Right hindlimb (tissue), 1 donor: ENCODE results near the gene C10orf90.

Source experiments
- DNase-seq: peaks from one replicate; pipeline ENCODE4 v3.0.0-alpha.2; 2018

Gene C10orf90

DNA sequence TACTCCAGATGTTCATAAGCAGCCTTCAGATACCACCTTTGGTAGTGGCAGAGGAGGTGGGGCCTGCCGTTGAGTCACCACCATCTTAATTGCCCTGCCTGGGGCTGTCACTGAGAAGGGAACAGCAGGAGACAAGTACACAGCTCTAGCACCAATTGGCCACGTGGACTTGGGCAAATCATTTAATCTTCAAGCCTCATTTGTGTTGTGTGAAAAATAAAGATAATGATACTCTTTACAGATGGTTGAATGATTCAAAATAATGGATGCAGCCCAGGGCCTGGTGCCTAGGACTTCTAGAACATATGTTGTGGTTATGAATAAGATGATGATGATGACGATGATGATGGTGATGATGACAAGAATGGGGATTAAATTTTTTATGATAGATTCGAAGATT lies 170.3 kb downstream of the C10orf90 start:
- no peak for DNase-seq

DNA sequence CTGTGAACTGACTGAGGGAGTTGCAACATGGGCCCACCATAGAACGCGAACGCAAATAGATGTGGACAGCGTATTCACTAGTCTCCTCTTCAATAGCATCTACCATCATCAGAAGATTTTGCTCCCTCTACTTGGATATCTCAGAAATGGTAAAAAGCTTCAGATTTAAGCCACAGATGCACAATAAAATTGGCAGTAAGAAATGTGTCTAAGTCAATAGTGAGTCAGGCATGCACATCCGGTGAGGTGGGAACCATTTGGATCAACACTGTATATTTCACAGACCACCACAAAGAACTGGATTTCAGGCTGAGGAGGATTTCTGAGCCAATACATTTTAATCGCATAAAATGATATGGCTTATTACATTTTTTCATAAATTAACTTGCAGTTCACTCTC lies 170.7 kb downstream of the C10orf90 start:
- DNase-seq = no peak

DNA sequence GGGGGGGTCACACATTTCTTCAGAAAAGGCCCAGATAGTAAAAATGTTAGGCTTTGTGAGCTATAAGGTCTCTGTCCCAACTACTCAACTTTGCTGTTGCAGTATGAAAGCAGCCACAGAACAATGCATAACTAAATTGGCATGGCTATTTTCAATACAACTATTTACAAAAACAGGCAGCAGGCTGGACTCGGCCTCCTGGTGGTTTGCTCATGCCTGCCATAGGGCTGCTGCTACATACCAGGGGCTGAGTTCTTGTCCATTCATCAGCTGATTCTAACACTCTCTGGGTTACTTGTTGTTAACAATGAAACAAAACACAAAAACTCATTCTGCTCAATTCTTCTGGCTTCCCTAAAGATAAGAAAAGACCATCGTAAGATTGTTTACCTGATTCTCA lies 172.8 kb downstream of the C10orf90 start:
- DNase-seq = no peak

DNA sequence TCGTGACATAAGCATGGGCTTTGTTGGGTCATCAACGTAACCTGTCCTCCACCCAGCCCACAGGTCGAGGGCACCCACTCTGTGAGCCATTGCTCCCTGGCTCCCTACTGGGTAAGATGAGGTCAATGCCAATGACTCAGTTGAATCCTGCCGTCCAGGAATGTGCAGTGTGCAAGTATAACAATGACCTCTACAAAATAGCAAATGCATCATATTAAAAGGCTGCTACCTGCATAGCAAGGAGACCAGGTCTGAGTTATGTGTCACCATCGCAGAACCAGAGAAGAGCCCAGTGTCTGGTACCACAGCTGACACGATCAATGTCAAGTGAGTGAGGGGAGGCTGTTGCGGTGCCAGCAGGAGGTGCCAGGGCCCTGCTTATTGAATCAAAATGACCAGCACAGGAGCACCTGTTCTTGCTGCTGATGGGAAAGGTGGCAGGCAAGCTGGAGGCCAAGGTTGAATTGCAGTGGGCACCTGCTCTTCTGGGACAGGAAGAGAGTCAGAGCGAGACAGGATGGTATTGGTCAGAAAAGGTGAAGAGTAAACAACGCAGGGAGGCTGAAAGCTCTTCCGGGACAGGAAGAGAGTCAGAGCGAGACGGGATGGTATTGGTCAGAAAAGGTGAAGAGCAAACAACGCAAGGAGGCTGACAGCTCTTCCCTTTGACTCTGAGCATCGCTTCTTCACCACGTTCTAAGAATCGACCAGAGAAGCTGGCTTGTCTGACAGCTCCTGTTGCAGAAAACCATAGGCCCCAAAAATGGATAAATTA lies 173.5 kb downstream of the C10orf90 start:
- no peak for DNase-seq

DNA sequence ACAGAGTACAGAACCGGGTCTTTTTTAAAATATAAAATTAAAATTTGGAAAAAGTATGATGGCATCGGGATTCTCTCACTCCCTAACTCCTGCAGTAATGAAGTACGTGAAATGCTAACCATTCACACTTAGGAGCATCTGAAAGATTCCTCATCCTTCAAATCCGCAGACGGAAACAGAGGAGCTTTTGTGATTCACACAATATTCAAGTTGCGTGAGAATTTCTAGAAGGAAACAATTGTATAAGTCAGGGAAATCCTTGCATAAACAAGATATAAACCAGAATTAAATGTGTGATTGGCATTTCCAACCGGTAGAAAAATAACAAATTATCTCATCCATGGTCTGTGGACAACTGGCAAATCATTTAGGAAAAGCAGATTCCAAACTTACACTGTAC lies 179.0 kb downstream of the C10orf90 start:
- no peak for DNase-seq

DNA sequence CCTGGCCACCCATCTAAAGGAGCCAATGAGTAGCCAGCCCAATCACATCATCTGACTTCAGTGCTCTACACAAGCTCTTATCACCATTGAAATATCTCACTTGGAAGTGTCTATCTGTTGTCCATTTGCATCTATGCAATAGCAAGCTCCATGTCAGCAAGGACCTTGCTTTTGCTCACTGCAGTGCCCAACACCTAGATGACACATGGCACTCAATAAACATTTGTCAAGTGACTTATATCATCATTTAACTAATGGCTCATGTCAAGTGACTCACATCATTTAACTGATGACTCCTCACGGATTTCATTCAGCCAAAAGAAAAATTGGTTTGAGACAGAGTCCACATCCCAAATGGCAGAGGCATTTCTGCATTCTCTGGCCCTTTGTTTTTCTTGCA lies 189.3 kb downstream of the C10orf90 start:
- DNase-seq = no peak

DNA sequence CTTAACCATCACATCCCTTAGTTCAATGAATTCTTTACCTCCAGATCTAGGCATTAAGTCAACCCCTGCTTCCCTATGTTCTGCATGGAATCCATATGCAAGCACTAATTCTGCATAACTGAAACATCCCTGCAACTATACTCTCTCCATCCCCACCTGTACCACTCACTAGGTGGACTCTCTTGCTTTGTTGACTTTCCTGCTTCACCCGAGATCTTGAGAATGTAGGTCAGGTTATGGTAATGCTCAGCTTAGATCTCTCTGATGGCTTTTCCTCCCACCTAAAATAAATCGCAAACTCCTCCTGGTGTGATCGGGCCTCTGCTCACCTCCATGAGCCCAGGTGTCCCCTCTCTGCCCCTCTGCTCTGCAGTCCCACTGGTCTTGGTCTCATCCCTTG lies 189.8 kb downstream of the C10orf90 start:
- DNase-seq = no peak

DNA sequence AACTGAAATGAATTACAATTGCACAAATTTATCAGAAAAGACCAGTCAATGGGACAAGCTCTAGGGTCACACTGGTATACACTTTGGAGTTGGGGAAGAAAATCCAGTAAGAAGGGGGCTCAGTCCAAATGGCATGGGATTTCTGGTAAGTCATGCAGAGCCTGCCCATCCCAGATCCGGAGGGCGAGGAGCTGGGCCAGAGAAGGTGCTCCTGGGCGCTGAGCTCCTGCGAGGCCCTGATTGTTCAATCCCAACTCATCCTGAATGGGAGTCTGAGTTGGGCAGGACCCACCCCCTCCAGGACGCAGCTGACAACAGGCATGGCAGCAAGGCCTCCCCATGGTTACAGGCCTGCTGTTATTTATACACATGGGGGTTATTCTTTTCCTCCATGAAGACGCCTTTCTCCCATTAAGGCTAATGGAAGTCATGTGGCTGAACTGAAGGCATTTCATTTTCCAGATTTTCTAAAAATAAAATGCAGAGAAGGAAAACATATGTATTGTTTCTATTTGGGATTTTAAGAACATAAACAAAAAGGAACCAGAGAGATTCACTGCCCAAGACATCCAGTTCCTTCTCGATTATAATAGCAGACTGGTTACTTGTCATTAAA lies 191.1 kb downstream of the C10orf90 start:
- no peak for DNase-seq

DNA sequence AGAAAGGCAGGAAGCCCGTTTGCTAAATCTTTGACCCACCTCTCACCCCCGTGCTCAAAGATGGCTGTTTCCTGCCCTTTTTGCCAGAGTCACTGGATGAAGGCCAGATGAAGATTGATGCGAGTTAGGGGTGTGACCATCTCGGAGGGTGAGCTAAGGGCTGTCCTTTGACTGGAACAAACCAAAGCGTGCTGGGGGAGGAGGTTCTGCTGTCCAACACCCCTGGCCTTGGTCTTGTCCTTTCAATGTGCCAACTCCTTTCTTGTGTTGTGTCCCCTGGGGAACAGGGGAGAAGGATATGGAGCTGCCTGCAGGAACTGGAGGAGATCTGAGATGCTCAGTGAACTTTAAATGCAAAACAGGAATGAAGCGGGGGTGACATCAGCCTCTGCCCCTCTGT lies 191.9 kb downstream of the C10orf90 start:
- DNase-seq = no peak

DNA sequence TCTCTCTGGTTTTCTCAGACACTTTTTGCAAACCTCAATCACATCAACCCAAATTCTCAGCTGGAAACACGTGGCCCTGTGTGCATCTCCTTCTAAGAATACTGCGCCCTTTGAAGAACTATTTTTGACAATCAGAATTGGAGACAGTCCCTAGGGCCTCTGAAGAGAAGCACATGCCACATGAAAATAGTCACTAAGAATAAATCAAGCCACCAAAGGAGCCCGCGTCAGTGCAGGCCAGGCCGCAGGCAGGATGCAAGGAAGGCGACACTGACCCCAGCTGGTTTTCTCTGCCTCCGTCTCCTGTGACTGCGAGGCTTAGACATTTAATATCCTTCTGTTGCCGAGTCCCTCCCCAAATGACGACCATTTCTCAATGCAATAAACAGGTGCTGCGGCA lies 194.2 kb downstream of the C10orf90 start:
- DNase-seq = peak; percentile 81

DNA sequence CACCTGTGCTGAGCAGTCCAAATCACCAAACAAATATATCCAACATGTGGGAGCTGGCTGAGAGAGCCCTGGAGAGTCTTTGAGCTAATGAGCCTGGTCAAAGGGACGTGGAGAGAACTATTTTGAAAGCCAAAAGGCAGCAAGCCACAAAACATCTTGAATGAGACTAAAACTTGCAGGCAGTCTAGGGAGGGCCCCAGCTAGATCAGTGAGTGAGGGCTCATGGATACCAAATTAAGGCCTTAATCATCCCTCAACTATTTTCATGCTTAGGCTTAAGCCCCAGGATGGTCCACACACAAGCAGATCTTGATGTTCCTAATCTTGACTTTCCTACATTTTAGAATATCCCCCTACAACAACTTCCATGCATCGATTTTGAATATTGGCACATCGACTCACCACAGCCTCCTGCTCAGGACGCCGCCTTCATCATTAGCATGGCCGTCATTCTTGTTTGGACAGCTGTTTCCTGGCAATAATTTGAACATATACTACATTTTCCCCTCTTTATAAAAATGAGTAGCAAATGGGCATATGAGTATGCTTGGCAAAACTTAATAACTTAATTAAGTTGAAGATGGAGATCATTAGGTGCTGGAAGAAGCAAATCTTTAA lies 195.3 kb downstream of the C10orf90 start:
- DNase-seq = no peak

DNA sequence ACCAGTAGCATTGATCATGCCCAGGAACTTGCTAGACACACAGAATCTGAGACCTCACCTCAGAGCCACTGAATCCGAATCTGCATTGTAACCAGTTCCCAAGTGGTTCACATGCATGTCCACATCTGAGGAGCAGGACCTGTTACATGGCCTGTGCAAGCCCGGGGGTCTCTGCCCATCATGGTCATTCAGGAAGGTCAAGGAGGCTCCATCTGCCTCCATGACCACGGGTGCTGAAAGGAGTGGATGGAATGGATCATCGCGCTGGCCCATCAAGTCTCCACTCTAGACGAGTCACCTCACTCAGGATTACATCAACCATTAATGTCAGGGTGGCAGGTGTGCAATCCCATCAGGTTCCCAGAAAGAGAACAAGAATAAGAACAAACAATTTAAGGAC lies 196.5 kb downstream of the C10orf90 start:
- no peak for DNase-seq

DNA sequence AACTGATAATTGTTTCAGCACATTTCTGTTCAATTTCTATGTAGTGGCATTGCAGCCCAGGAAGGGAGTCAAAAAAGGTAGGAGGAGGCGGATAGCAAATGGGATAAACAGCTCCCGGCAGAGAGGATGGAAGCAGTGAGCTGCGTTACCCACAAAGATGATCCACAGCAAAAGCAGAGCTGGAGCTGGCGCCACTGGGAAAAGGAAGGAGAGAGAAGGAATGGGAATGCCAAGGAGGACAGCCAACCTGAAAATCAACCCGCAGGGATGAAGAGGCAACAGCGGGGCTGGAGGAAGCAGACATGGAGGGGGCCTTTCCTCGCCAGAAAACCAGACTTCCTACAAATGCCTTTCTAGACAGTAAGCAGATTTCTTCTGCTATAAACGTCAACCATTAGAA lies 199.5 kb downstream of the C10orf90 start:
- DNase-seq = peak; percentile 60

DNA sequence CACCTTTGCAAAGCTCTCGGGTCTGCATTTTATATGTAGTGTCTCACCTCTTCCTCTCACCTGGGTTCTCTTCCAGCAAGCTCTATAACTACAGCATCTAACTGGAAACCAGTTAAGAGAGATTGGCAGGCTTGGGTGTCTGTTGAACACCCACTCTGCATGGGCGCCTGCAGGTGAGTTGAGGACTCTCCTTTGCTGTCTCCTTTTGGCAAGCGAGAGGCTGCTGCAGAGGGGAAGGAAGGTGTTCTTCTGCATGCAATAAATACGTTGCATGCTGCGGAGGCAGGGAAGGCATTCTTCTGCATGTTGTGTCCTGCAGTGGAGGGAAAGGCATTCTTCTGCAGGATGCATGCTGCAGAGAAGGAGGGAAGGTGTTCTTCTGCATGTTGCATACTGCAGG lies 200.8 kb downstream of the C10orf90 start:
- no peak for DNase-seq

DNA sequence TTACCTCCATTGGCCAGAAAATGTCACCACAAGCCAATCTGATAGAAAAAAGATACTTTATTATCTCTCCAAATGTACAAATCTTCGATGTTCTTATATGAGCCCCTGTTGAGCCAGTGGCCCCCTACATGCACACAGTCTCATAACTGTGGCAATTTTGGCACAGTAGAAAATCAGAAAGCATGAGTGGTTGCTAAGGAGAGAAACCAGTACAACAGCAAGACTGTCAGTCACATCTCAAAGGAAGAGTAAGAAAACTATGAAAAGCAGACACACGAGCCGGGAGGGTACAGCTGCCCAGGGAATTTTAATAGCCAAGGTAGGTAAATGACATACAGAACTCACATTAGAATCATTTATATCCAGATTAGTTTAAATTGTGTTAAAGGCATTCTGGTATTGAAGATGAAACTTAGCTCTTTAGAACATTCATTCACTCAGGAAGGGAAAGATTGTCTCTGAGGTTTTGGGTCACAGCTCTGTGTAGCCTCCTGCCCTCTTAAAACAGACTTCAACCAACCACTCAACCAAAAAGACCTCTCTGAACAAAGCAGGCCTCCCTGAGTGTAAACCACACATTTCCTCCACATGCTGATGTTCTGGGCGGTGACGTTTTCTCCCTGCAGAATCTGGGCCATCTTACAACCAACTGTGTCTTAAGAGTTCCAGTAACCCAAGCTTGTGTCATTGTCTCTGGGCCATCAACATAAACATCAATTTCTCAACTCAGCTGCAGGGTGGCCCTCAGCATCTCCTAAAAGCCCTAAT lies 201.4 kb downstream of the C10orf90 start:
- no peak for DNase-seq

DNA sequence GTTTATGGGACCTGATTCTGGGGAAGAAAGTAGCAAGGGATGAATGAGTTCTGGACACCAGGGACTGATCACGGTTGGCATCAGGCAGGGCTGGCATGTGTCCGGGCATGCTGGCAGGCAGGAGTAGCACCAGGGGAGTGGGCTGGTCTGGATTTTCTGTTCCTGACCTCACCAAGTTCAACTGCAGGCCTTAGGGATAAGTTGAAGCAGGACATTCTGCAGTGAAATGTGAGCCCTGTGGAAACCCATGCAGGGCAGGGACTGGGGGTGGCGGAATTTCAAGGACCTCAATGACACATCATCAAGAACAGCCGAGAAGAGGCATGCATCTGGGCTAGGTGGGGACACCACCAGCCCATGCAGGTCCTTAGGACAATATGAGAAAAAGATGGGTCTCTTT lies 202.0 kb downstream of the C10orf90 start:
- DNase-seq = no peak

DNA sequence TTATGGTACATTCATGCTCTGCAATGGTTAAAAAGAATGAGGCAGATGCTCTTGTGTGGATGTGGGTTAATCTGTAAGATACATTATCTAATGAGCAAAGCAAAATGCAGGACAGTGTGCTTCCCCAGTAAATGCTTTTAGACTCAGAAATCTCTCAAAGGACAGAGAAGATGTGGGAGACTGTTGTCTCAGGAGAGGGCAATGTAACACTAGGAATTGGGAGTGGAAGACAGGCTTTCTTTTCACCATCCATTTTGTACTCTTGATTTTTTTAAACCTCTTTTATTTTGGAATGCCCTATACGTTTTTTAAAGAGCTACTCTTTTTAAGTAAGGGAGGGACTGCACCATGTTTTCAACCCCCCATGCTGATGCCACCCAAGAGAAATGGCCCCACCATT lies 204.7 kb downstream of the C10orf90 start:
- DNase-seq = no peak

DNA sequence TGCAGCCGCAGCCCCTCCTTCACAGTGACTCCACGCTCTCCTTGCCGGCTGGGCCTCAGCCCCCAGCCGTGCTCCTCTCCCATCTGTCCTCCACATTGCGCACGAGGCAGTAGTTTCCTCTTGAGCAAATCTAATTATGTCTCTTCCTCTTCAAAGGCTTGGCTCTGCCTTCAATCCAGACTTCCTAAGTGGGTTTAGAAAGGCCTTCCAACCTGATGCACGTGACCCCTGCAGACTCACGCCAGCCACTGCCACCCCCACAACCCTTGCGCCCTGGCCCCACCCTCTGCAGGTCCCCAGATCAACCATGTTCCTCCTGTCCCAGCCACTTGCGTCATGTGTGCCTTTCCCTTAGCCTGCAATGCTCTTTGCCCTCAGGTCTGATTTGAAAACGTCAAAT lies 207.2 kb downstream of the C10orf90 start:
- DNase-seq = no peak

DNA sequence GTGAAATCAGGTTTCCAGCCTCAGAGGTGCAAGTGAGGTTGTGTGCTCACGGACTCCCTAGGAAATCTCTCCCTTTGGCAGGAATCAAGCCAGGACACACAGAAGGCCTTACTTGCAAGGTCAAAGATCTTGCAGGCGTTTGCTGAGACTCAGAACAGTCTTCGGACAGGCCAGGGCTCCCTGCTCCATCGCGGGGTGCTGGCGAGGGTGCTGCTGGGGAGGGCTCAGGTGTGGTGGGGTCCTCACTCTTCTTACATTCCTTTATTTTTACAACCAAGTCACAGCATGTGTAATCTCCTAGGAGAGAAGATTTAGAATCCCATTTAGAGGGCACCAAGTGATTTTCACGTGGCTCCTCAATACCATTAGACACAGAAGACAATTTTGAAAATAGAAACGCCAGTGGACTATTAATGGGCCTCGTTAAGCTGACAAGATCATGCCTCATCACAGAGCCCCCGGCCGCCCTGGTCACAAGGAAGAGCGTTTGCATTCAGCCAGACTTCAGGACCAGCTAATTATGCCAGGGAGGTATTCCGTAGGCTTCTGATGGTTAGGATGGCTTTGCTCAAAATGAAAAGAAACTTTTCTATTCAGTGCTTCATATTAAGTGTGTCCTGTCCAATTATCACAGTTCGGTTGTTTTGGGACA lies 209.1 kb downstream of the C10orf90 start:
- no peak for DNase-seq

DNA sequence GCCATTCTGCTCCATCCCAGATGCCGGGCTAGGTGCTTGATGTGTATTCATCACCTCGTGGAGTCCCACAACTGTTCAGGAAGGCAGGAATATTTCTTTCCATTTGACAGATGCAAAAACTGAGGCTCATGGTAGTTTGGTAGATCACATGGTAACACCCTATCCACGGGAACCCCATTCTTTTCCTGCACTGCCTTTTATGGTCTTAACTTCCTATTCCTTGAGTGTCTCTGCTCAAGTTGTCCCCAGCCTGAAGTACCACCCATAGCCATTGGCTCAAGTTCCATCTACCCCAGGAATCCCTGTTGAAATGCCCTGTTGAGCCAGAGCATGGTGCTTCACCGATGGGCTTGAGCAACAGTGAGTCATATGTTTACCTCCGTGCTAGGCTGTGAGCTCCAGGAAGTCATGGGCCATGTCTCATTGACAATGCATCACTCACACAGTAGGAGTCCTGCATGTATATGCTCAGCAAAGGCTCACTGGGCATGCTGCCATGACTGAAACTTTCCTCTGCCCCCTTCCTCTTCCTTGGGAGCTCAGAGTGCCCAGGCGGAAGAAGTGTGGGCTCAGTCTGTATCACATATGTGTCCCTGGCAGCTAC lies 210.5 kb downstream of the C10orf90 start:
- DNase-seq = no peak

DNA sequence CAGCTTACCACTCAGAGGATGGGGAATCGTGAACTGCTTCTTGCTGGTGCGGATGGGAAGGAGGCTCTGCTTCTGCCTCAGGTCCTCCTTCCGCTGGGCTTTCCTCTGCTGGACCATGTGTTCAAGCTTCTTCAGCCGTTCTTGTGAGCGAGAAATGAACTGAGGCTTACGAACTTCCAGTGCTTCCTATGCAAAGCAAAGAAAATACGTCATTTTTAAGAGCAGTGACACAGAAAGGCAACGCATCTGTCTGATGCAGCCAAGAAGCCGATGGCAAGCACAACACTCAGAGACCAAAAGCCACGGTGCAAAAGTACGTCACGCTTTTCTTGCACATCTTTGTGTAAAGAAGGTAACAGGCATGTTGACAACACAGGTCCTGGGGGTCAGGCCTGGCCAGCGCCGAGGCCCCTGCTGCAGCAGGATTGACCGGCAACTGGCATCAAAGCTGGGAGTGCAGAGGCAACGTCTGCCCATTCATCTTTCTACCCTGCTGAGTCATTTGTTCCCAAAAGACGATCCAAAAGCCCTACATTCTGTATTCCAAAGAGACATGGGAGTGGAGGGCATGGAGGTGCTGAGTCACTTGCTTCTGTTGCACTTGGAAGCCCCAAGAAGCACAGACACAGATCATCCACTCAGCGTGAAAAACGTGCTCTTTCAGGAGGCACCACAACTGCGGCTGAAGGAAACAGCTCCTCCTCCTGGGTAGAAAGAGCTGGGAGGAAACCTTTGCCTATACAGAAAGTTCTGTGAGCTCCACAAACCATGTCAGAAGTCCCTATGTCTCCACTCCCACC lies 211.3 kb downstream of the C10orf90 start:
- no peak for DNase-seq

DNA sequence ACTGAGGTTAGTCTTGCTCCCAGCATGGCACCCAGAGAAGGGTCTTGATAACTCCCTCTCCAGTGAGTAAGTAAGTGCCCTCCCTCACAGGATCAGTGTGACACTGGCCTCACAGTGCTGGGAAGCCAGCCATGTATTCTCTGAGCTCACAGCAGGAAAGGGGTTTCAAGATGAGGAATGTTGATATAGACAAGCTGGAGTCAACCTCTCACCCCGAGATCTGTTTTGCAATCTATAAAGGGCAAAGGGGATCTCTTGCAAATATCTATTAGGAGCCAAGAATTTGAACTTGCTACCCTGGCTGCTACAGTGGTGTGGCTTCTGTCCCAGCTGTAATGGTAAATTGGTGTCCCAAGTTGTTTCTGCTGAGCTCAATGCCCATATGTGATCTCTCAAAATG lies 212.0 kb downstream of the C10orf90 start:
- DNase-seq = no peak
